Ovary (tissue), 3 donors: ENCODE data around the gene AVPI1.

Source experiments
- CTCF ChIP-seq, 3 donors: fragments of 450-650 bp in 2 of 3; fragments of 200-600 bp in 1 of 3; IDR thresholded peaks; one replicate each; pipeline versions ENCODE4 v1.5.1 to v1.8.0; 2016 to 2022; ENCODE audit warnings: antibody characterized with exemption in 3 of 3, mild to moderate bottlenecking in 1 of 3
- EP300 ChIP-seq: sonication (generic); formaldehyde crosslinking; IDR thresholded peaks from one replicate; pipeline ENCODE4 v1.6.1; 2017; ENCODE audit warnings: antibody characterized with exemption
- donor health status: DM: no; HTN: no; CAD: no.

GRCh38 chr10:97726636-97727178 is 39.7 kb upstream of the AVPI1 start:
- TF ChIP-seq CTCF (IDR thresholded peaks at IDR 0.05) (no peak), EP300 (no peak)
